GM12878 (cell line): ENCODE results near the gene CHRM1. TPM values are rescaled to one million over a fixed set of nuclear protein-coding genes. Genes with fewer than 3 reads are reported as not detected.

Experiments
- ATAC-seq: fragments of 200-7000 bp; cut with Tn5 transposase; 3 replicates; pipeline ENCODE4 v1.9.1; 2020; ENCODE audit warnings: mild to moderate bottlenecking, moderate library complexity
- BruUV-seq: library from RNA; stranded (reverse); fragments of 400-500 nt; replicated peaks from 2 replicates; lab custom pipeline; 2021; lab: Mats Ljungman, UMichigan
- CTCF ChIA-PET: fragments of 300-600 bp; sonication (Branson Sonifier 250); formaldehyde crosslinking; extraction: SDS; loops from one replicate; lab custom pipeline; 2021; ENCODE audit warnings: inconsistent platforms; lab: Yijun Ruan, JAX
- POLR2A ChIA-PET: fragments of 350-600 bp; formaldehyde crosslinking; extraction: SDS; loops from one replicate; lab custom pipeline; 2021; ENCODE audit warnings: inconsistent platforms; lab: Charles Lee
- RAD21 ChIA-PET: fragments of 300-600 bp; sonication (Branson Sonifier 250); formaldehyde crosslinking; loops from one replicate; lab custom pipeline; 2023; ENCODE audit warnings: antibody characterized with exemption; ENCODE audit not compliant: unreplicated experiment; lab: Charles Lee
- SMC1A ChIA-PET: fragments of 300-600 bp; sonication (Branson Sonifier 250); formaldehyde crosslinking; loops from one replicate; lab custom pipeline; 2023; ENCODE audit not compliant: unreplicated experiment, uncharacterized antibody; lab: Charles Lee
- DNase-seq: peaks from one replicate; pipeline ENCODE4 v3.0.0-alpha.2; 2011; ENCODE audit warnings: low read depth, low spot score
- FAIRE-seq: peaks from 3 replicates; lab custom pipeline; 2011; peaks lifted over from hg19 to GRCh38; lab: Jason Lieb, UNC
- H2AFZ ChIP-seq: 2 replicates; pipeline ENCODE4 v1.6.0; 2011; ENCODE audit warnings: low read depth, low read length, control low read depth; ENCODE audit not compliant: control insufficient read depth
- H3K27ac ChIP-seq: 2 replicates; pipeline ENCODE4 v1.5.1; 2011; ENCODE audit warnings: control low read depth; ENCODE audit not compliant: control insufficient read depth, insufficient read depth
- H3K27me3 ChIP-seq, 2 experiments: replicated peaks in 1 of 2; 2 replicates each; pipeline versions ENCODE4 v1.6.0 to v1.6.1; 2011; ENCODE audit warnings: low read length in 1 of 2; ENCODE audit not compliant: control insufficient read depth in 2 of 2, insufficient read depth in 2 of 2
- H3K36me3 ChIP-seq, 2 experiments: 2 replicates each; pipeline ENCODE4 v1.5.1; 2011; ENCODE audit warnings: low read length in 1 of 2; ENCODE audit not compliant: control insufficient read depth in 2 of 2, insufficient read depth in 2 of 2
- H3K4me1 ChIP-seq: 2 replicates; pipeline ENCODE4 v1.6.1; 2011; ENCODE audit warnings: mild to moderate bottlenecking, low read length, moderate library complexity, mixed read lengths; ENCODE audit not compliant: control insufficient read depth, insufficient read depth
- H3K4me2 ChIP-seq: 2 replicates; pipeline ENCODE4 v1.6.0; 2011; ENCODE audit warnings: control low read depth; ENCODE audit not compliant: control insufficient read depth, insufficient read depth
- H3K4me3 ChIP-seq: fragments of 200-600 bp; sonication (generic); 2 replicates; pipeline ENCODE4 v1.5.1; 2016
- H3K79me2 ChIP-seq: 2 replicates; pipeline ENCODE4 v1.6.0; 2011; ENCODE audit warnings: low read length; ENCODE audit not compliant: control insufficient read depth, insufficient read depth
- H3K9ac ChIP-seq: 2 replicates; pipeline ENCODE4 v1.8.0; 2011; ENCODE audit warnings: low read length, control low read depth, mixed read lengths; ENCODE audit not compliant: control insufficient read depth, insufficient read depth
- H3K9me3 ChIP-seq: replicated peaks from 3 replicates; pipeline ENCODE4 v1.5.1; 2011; ENCODE audit warnings: mild to moderate bottlenecking, low read length; ENCODE audit not compliant: control insufficient read depth, insufficient read depth
- H4K20me1 ChIP-seq: 2 replicates; pipeline ENCODE4 v1.6.0; 2011; ENCODE audit not compliant: control insufficient read depth, insufficient read depth
- HCFC1 ChIP-seq: fragments of 150-350 bp; IDR thresholded peaks from 2 replicates; pipeline ENCODE4 v1.6.1; 2014; ENCODE audit warnings: low read length
- MTA2 ChIP-seq: fragments of 450-650 bp; IDR thresholded peaks from 2 replicates; pipeline ENCODE4 v1.6.1; 2016; ENCODE audit warnings: low read depth, mild to moderate bottlenecking, moderate library complexity
- NFXL1 ChIP-seq: fragments of 450-650 bp; IDR thresholded peaks from 2 replicates; pipeline ENCODE4 v1.6.1; 2017; ENCODE audit warnings: antibody characterized with exemption, mild to moderate bottlenecking, borderline replicate concordance
- NFYA ChIP-seq: IDR thresholded peaks from 2 replicates; pipeline ENCODE4 v1.6.1; 2011; ENCODE audit warnings: low read depth, mild to moderate bottlenecking, low read length, improper control_type of control experiment, borderline replicate concordance
- SPI1 ChIP-seq: IDR thresholded peaks from 2 replicates; pipeline ENCODE4 v1.6.1; 2011; ENCODE audit warnings: low read depth, mild to moderate bottlenecking, low read length, moderate library complexity, borderline replicate concordance; ENCODE audit not compliant: insufficient read depth
- ZNF207 ChIP-seq: fragments of 450-650 bp; IDR thresholded peaks from 2 replicates; pipeline ENCODE4 v1.6.1; 2014; ENCODE audit warnings: antibody characterized with exemption, mild to moderate bottlenecking, borderline replicate concordance
- WGBS: methylation state at CpG from one replicate; pipeline ENCODE4 v1.1.6; 2016; ENCODE audit warnings: low lambda C conversion rate; ENCODE audit not compliant: insufficient replicate concordance, insufficient coverage; ENCODE audit errors: missing lambda C conversion rate; 5-methylcytosine and 5-hydroxymethylcytosine counted together
- in situ Hi-C: fragments of 300-500 bp; cut with MboI; formaldehyde crosslinking; loops from 9 replicates; pipeline ENCODE4 v1.14.3; 2018; ENCODE audit warnings: mixed read lengths
- intact Hi-C: fragments of 100-400 bp; cut with micrococcal nuclease; formaldehyde crosslinking; loops from one replicate; pipeline ENCODE4 v1.14.2; 2022; ENCODE audit not compliant: unreplicated experiment
- polyA plus RNA-seq, 11 experiments: library from polyadenylated mRNA; depleted of rRNA in 4 of 11; unstranded in 6 of 11; stranded (reverse) in 5 of 11; fragments of >200 nt; fragmentation: Nextera tagmentation in 4 of 11; fragmentation: Illumina TruSeq in 1 of 11; extraction: Ambion mirVana in 4 of 11; extraction: Trizol in 1 of 11; gene quantifications; 1 replicate in 1 of 11; 2 replicates in 10 of 11; pipeline versions ENCODE4 v1.2.1 to v1.2.3, GENCODE V29; 2011 to 2016; ENCODE audit warnings: inconsistent platforms in 2 of 11, missing spikeins in 2 of 11, low read depth in 1 of 11
- total RNA-seq, 4 experiments: library from RNA; depleted of rRNA in 3 of 4; stranded (reverse); fragments of >200 nt in 3 of 4; fragmentation: Illumina TruSeq in 1 of 4; extraction: Trizol in 1 of 4; gene quantifications; 2 replicates each; pipeline versions ENCODE4 v1.2.1 to v1.2.3, GENCODE V29; 2013 to 2021
- TF ChIP-seq, protein P1 (sequence below): fragments of 450-650 bp; IDR thresholded peaks from 2 replicates; pipeline ENCODE4 v1.6.1; 2017; ENCODE audit warnings: borderline replicate concordance
- TF ChIP-seq, protein P2 (sequence below): fragments of 450-650 bp; conservative IDR thresholded peaks from 2 replicates; pipeline ENCODE4 v1.6.1; 2017; ENCODE audit warnings: mild to moderate bottlenecking, moderate library complexity

The CHRM1 gene
- total and polyA plus RNA-seq, 10 of the 15 experiments (the other 5 are each of a cell fraction or from before 2014, with no cell fraction given) = not detected

DNA sequence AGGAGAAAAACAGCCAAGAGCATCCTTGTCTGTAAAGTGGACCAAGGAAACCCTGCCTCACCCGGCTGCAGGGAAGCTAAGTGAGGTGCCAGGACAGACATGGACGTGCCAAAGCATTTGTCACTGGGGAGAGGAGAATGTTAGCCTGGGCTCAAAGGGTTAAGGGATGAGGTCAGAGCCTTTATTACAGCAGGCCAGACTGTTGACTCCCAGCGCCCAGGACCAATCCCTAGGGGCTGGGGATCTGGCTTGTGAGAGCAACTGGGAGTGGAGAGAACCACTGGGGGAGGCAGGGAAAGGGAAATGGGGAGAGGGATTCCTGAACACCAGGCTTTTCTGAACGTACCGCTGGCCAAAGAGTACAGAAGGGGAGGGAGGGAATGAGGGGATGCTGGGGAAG lies 2.6 kb downstream of the CHRM1 start:
- H3K9me3 ChIP-seq = no peaks in the 10 kb centered on the region
- DNase-seq (no peak), FAIRE-seq (no peak), ATAC-seq (no peak)
- ChIA-PET RAD21 (no interaction called here), POLR2A (no interaction called here), CTCF (interaction anchor here (1.2 to 7.1 kb wide), 3 partner anchors 10 to 105 kb away, joined by 3 to 45 read pairs (median 8); no protein-coding TSS in a partner anchor), SMC1A (interaction anchor here (0.6 to 1.3 kb wide), 3 partner anchors 13 to 17 kb away, joined by 3 to 5 read pairs (median 4); no protein-coding TSS in a partner anchor)
- H2AFZ ChIP-seq = no peak overlapping the region
- peaks cover 9% of the 10 kb centered on the region for H3K4me1 ChIP-seq
- intact Hi-C loops = no loop called here
- no peak for TF ChIP-seq NFYA
- TF ChIP-seq HCFC1 = no peak
- no peak for TF ChIP-seq ZNF207
- TF ChIP-seq SPI1 = no peak
- no peak for TF ChIP-seq NFXL1
- TF ChIP-seq, protein P1, sequence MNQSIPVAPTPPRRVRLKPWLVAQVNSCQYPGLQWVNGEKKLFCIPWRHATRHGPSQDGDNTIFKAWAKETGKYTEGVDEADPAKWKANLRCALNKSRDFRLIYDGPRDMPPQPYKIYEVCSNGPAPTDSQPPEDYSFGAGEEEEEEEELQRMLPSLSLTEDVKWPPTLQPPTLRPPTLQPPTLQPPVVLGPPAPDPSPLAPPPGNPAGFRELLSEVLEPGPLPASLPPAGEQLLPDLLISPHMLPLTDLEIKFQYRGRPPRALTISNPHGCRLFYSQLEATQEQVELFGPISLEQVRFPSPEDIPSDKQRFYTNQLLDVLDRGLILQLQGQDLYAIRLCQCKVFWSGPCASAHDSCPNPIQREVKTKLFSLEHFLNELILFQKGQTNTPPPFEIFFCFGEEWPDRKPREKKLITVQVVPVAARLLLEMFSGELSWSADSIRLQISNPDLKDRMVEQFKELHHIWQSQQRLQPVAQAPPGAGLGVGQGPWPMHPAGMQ = no peak
- TF ChIP-seq, protein P2, sequence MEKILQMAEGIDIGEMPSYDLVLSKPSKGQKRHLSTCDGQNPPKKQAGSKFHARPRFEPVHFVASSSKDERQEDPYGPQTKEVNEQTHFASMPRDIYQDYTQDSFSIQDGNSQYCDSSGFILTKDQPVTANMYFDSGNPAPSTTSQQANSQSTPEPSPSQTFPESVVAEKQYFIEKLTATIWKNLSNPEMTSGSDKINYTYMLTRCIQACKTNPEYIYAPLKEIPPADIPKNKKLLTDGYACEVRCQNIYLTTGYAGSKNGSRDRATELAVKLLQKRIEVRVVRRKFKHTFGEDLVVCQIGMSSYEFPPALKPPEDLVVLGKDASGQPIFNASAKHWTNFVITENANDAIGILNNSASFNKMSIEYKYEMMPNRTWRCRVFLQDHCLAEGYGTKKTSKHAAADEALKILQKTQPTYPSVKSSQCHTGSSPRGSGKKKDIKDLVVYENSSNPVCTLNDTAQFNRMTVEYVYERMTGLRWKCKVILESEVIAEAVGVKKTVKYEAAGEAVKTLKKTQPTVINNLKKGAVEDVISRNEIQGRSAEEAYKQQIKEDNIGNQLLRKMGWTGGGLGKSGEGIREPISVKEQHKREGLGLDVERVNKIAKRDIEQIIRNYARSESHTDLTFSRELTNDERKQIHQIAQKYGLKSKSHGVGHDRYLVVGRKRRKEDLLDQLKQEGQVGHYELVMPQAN = no peak
- no peak for TF ChIP-seq MTA2
- H3K36me3 ChIP-seq = no peaks in the 10 kb centered on the region
- no peak overlapping the region for H3K9ac ChIP-seq
- 9% methylated on average over 5 of the region's 5 CpGs for WGBS
- H3K27ac ChIP-seq = no peak overlapping the region
- H4K20me1 ChIP-seq = no peaks in the 10 kb centered on the region
- no peaks in the 10 kb centered on the region for H3K79me2 ChIP-seq
- H3K4me2 ChIP-seq = no peak overlapping the region
- H3K4me3 ChIP-seq = no peak overlapping the region
- peaks cover 2 to 4% of the 10 kb centered on the region in 2 experiments; a peak in 2 of 4 replicates for H3K27me3 ChIP-seq
- in situ Hi-C loops = no loop called here
- BruUV-seq = no TSS peak
